Effector CD8-positive, alpha-beta T cell (primary cell): Measurements from ENCODE around the gene SCAANT1.

ENCODE experiments used
- DNase-seq: peaks from one replicate; lab custom pipeline; 2025; lab: John Stamatoyannopoulos, UW
- total RNA-seq, 4 experiments: gene quantifications; one replicate each; lab custom pipeline; 2026; lab: John Stamatoyannopoulos, UW

Gene SCAANT1
- 0.18 to 0.78 (median 0.44) reads per million in 4 experiments for total RNA-seq

DNA sequence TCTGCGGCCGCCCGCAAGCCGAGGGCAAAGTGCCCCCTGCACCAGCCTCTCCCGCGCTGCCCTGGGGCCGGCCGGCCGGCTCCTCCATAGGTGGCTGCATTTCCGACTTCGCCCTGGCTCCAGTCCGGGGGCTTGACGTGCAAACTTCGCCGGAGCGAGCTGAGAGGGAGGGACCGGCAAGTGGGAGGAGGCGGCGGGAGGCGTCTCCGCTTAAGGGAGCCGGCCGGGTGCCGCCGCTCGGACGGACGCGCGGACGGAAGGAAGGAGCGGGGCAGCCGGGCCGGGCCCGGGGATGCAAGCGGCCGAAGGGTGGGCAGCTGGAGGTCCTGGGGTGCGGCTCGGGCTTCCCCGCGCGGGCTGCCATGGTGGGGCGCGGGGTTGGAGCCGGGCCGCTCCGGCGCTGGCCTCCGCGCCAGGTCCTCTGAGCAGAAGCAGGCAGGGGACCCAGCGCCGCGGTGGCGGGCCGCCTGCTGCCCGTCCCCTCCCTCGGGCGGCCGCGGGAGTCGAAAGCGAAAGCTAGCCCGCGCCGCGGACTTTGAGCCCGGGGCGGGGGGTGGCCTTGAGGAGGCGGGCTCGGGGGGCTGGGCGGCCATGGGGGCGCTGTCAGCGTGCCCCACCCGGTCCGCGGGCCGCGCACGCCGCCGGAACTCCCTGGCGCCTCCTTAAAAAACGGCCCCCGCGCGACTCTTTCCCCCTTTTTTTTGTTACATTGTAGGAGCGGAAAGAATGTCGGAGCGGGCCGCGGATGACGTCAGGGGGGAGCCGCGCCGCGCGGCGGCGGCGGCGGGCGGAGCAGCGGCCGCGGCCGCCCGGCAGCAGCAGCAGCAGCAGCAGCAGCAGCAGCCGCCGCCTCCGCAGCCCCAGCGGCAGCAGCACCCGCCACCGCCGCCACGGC lies at the start of gene SCAANT1:
TSS of gene SCAANT1 (minus strand) at position 511 of the 895 bp plus-strand sequence.
- peak; percentile 76 for DNase-seq

DNA sequence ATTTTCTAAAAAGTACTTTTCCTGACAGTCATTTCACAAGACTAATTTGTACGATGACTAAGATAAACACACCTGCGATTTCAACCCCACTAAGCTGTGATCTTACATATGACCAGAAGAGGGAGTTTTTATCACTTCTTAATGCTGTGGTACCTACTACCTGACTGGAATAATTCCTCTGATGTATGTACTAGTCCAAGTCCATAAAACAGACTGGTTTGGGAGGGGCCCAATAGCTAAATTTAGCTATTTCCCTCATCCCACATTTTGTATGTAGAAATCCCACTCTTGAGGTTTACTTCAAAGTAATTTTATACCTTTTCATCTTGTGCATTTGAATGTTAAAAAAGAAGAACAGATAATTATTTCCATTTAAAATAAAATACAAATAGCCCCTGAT lies 49.7 kb upstream of the SCAANT1 start:
- DNase-seq: no peak

DNA sequence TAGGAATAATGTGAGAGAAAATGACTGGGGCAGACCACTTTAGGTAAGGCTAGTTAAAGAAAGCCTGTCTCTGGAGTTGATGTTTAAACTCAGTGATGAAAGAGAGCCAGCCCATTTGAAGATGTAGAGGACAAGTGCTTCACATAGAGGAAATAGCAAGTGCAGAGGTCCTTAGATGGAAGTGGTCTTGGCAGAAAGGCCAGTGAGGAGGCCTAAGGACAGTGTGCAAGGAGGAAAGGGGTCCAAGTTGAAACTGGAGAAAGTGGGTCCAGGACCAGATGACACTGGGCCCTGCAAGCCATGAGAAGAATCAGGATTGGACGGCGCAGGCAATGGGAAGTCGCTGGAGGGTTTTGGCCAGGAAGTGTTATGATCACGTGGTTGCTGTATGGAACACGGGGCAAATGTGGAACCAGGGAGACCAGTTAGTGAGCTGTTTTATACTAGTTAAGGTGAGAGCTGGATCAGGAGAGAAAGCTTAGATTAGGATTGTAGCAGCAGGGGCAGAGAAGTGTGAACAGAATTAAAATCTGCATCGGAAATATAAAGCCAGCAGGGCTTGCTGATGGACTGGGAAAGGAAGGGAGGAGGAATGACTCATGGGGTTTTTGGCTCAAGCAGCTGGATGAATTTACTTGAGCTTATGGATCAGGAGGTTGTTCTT lies 48.0 kb upstream of the SCAANT1 start:
- DNase-seq: no peak

GRCh38 chr3:63959146-63959545 lies 47.0 kb upstream of the SCAANT1 start:
- no peak for DNase-seq

- DNase-seq: no peak
Measured at GRCh38 chr3:63955830-63956545, 43.8 kb upstream of the SCAANT1 start.

DNA sequence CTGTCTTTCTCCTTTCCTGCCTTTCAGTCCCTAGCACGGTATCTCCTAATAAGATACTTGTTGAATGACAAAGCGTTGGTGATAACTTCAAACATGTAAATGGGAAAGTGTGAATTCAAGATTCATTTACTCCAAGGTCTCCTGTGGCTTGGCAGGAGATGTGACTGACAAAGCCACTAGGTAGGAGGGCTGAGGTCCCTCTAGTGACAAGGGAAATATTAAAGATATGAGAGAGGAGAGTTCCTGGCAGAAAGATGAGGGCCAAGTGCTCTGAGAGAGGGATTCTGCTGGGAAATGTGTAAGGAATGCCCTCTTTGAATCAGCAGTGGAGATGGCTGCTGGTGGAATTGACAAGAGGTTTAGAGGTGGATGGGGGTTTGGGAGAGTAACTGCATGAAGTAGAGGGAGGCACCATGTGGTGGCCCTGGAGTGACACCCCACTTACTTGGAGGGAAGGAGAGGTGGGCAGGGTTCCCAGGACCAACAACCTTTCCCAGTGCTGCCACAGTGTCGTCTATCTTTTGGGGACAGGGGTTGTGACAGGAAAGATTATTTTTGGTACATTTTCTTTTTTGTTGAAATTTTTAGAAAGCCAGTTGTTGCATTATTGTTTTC lies 43.0 kb upstream of the SCAANT1 start:
- DNase-seq: no peak

- DNase-seq: no peak
Measured at GRCh38 chr3:63954182-63954581, 42.0 kb upstream of the SCAANT1 start.

GRCh38 chr3:63952248-63952594 lies 40.0 kb upstream of the SCAANT1 start:
- no peak for DNase-seq

GRCh38 chr3:63951492-63952247 lies 39.5 kb upstream of the SCAANT1 start:
- no peak for DNase-seq

DNA sequence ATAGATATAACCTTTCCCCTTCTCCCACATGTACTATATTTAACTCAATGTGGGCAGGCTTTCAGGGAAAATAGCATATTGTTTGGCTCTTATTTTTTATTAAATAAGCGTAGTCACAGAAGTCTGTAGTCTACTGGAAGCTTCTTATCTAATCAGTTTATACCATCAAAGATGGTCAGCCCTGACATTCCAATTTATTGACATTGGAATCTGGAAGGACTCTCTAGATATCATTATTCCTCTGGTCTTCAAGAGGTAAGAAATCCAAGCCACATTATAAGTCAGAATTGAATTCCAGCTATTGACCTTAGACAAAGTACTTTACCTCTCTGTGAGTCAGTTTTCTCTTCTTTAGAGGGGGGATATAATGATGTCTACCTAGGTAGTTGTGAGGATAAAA lies 38.5 kb upstream of the SCAANT1 start:
- DNase-seq: no peak

GRCh38 chr3:63949005-63949404 lies 36.8 kb upstream of the SCAANT1 start:
- DNase-seq: no peak

DNA sequence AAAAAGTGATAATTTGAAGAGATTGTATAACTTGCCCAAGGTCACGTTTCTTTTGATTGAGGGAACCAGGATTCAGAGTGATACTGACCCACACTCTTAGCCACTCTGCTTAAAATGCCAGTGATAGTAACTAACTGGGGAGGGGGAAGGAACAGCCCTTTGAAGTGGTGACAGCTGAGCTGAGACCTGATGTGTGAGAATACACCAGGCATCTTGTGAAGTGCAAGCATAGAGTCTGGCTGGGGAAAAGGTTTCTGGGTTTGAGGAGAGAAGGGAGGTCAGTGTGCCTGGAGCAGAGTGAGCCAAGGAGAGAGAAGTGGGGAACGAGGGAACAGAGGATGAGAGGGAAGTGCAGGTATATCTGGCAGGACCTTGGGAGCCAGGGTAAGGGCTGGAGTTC lies 35.4 kb upstream of the SCAANT1 start:
- DNase-seq: no peak

GRCh38 chr3:63946753-63947152 lies 34.6 kb upstream of the SCAANT1 start:
- DNase-seq: no peak

- DNase-seq: no peak
Measured at GRCh38 chr3:63945558-63946096, 33.4 kb upstream of the SCAANT1 start.

DNA sequence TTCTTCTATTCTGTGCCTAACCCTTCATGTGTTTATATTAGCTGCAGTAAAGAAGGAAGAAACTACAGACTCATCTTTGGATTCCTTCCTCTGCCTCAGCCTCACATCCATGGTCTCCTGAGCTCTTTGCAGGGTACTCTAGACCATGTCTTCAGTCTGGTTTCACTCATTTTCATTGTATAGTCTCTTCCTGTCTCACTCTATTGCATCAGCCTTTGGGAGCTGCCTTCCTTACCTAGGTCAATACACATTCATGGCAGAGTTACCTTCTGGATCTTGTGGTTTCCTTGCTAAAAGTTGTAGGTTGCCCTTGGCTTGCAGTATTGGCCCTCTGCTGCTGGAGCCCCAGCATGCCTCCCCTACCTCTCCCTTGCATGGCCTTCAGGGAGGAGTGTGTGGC lies 31.5 kb upstream of the SCAANT1 start:
- no peak for DNase-seq

DNA sequence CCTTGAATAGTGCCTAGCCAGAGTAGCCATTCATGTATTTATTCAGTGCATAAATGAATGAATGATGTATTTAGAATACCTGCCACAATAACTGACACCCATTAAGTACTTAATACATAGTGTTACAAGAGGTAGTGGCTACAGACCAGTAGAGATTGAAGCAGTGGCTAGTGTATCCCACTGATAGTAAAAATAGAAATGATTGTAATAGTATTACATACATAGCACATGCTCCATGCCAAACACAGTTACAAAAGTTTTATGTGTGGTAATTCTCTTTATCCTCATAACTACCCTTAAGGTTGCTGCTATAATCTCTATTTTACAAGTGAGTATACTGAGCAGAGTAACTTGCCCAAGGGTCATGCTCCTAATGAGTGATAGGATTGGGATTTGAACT lies 30.3 kb upstream of the SCAANT1 start:
- no peak for DNase-seq

GRCh38 chr3:63940389-63940757 lies 28.2 kb upstream of the SCAANT1 start:
- DNase-seq: no peak

DNA sequence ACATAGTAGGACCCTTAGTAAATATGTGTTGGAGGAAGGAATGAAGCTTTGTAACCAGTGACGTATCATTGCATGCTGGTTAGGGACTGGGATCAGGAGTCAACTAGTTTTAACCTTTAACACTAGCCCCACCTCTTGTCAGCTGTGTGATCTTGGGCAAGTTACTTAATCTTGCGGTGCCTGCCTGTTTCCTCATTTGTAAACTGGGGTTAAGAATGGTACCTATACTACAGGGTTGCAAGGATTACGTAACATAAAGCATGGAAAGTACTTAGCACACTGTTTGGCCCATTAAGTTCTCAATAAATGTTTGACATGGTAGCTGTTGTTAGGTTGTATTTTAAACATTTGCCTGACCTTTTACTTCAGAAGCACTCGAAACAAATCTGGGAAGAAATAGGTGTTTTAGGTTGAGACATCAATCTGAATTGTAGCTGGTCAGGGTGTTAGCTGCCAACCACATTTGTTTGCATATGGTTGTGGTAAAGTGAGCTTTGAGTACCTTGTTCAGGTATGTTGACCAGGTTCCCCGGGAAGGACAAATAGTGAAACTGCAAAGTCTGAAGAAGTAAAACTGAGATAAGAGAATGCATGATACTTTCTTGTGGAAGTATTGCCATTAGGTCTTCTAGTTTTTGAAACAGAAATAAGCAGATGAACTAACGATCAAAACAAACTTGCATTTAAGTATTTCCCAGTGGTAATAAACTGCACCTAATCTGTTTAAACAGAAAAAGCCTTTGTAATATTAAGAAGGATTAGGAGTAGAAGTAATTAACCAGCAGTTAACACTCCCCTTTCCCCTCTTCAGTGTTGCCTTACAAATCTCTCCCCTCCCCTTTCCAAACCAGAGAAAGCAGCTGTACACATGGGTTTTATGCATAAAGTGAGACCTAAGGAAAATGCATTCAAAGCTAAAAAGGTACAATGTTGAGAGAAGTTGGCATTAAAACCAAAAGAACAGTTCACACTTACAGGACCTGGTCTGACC lies 25.8 kb upstream of the SCAANT1 start:
- no peak for DNase-seq

GRCh38 chr3:63936925-63937324 lies 24.7 kb upstream of the SCAANT1 start:
- DNase-seq: no peak
